Urinary bladder (tissue), 4 donors: ENCODE results near the gene LHFPL6. TPM values are rescaled to one million over a fixed set of nuclear protein-coding genes. Genes with fewer than 3 reads are reported as not detected.

ENCODE experiments used
- DNase-seq: peaks from one replicate; pipeline ENCODE4 v3.0.0-alpha.2; 2015; ENCODE audit errors: extremely low spot score
- H3K27ac ChIP-seq: one replicate; pipeline ENCODE4 v1.5.1; 2013; ENCODE audit warnings: low read depth, mild to moderate bottlenecking, moderate library complexity
- H3K36me3 ChIP-seq: one replicate; pipeline ENCODE4 v1.6.1; 2013; ENCODE audit warnings: mild to moderate bottlenecking, moderate library complexity; ENCODE audit not compliant: insufficient read depth
- H3K4me1 ChIP-seq: one replicate; pipeline ENCODE4 v1.6.1; 2013; ENCODE audit warnings: mild to moderate bottlenecking, moderate library complexity; ENCODE audit not compliant: insufficient read depth
- H3K4me3 ChIP-seq: one replicate; pipeline ENCODE4 v1.5.1; 2013; ENCODE audit warnings: low read depth, low read length
- WGBS: extraction: QIAGEN DNeasy Blood & Tissue Kit; methylation state at CpG from one replicate; pipeline ENCODE4 v1.1.7; 2013; 5-methylcytosine and 5-hydroxymethylcytosine counted together
- polyA plus RNA-seq: library from polyadenylated mRNA; stranded (reverse); fragments of 200-250 nt; gene quantifications from one replicate; pipeline ENCODE4 v1.2.3, GENCODE V29; 2013
- total RNA-seq: library from RNA; depleted of rRNA; stranded (reverse); fragments of >200 nt; gene quantifications from one replicate; pipeline ENCODE4 v1.2.3, GENCODE V29; 2014
- donor health status: healthy with polysubstance abuse.
- donor health status: healthy.

LHFPL6 gene
- total and polyA plus RNA-seq, 2 donors, result 84.3 to 89.9 TPM

DNA sequence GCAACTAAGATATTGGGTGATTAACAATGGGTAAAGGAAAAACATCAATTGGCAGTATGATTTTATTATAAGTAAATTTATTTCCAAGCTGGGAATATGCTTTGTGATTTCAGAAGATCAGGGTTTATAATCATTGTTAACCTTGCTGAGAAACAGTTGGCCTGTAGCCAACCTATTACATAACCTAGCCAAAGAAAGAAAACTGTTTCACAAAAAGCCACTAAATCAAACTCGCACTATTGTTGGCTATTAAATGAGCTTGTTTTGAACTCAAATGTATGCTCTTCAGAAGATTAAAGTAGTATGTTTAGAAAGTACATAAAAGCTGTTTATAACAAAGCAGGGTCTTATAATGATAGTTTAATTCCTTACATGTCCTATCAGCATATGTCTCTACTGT, 151.7 kb downstream of the LHFPL6 start:
- Histone ChIP-seq H3K4me1 (no peaks in the 10 kb centered on the region), H3K27ac (no peak overlapping the region), H3K36me3 (no peaks in the 10 kb centered on the region), H3K4me3 (no peak overlapping the region)
- WGBS, result 16% methylated on average over 1 of the region's 1 CpG
- no peak for DNase-seq

DNA sequence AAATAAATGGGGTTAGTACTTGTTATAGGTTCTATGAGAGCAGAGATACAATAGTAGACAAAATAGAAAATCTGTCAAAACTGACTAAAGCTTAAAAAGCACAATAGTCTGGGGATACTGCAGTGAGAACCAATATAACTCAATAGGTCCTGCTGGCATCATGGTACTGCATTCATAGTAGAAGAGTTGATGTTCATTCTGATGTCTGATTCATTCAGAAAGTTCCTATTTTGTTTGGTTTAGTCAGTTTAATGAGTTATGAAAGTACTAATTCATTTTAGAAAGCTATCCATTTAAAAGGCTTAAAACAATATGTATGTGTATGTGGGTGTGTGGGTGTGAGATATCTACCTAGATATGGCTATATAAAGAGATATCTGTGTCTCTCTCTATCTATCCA, 152.8 kb downstream of the LHFPL6 start:
- Histone ChIP-seq H3K36me3 (no peaks in the 10 kb centered on the region), H3K4me1 (no peaks in the 10 kb centered on the region)

DNA sequence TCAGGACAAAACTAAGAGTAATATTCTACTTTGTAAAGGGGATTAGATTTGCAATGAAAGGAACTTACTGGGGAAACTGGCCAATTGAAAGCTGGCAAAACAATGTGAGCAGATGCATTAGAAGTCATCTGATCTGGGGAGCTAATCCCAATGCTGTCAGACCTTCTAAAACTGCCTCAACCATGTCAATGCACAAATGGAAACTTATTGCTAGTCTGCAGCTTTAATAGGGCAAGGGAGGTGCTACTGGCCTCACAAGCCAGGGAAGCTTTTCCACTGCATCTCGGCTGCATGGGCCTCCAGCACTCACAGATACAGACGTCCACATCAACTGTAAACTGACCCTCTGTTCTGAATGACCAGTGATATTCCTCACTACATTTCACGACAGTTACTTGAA, 154.2 kb downstream of the LHFPL6 start:
- Histone ChIP-seq H3K27ac (no peak overlapping the region), H3K36me3 (no peaks in the 10 kb centered on the region), H3K4me3 (no peak overlapping the region), H3K4me1 (no peaks in the 10 kb centered on the region)
- WGBS, result 39% methylated on average over 3 of the region's 3 CpGs
- no peak for DNase-seq

More for the DNA sequence above, 152.8 kb downstream of the LHFPL6 start:
- no peak overlapping the region for H3K4me3 ChIP-seq
- H3K27ac ChIP-seq, result no peak overlapping the region
- no peak for DNase-seq

DNA sequence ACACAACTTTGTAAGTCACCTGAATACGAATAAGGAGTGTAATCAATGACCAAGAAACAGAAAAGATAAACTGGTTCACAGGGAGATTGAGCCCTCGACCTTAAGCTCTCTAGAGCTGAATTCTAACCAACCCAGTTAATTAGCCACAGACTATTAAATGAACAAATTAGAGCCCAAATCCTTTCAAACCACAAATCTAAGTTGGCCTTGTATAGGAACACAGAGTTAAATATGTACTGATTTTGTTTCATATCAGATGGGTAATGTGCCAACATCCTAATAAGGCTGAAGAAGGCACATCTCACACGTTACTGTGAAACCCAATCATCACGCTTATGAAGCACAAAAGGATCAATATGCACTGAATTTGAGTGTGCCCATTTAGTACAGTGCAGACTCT, 156.1 kb downstream of the LHFPL6 start:
- Histone ChIP-seq H3K4me1 (no peaks in the 10 kb centered on the region), H3K4me3 (no peak overlapping the region), H3K36me3 (no peaks in the 10 kb centered on the region), H3K27ac (no peak overlapping the region)
- 87% methylated on average over 4 of the region's 4 CpGs for WGBS
- no peak for DNase-seq

DNA sequence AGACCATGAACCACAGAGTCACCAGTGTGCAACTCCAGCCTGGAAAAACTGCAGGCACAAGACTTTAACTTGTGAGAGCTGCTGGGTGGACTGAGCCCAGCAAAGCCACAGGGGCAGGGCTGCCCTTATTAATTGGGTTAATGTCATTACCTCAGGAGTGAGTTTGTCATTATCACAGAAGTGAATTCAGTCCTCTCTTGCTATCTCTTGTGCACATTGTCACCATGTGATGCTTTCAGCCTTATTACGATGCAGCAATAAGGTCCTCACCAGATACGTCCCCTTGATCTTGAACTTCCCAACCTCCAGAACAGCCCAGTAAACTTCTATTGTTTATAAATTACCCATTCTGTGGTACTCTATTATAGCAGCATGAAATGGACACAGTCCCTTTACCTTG, 158.1 kb downstream of the LHFPL6 start:
- WGBS, result 97% methylated on average over 2 of the region's 2 CpGs
- Histone ChIP-seq H3K4me3 (no peak overlapping the region), H3K36me3 (no peaks in the 10 kb centered on the region), H3K27ac (no peak overlapping the region), H3K4me1 (no peaks in the 10 kb centered on the region)
- no peak for DNase-seq

DNA sequence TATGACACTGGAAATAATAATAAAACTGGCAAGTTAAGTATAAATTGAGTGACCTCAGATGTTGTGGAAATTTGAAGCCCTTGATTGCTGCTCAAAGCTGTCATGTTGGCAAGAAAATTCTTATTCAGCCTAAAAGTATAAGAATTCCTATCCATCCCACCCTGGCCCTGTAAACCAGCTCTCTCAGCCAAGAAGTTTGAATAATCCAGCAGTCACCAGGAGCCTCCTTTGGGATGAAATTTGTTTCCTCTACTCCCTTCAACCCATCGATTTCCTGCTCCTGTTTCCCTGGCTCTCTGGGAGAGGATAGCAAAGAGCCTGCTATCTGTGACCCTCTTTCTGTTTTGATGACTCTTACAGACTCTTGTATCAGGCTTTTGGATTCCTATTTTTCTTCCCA, 169.3 kb downstream of the LHFPL6 start:
- no peaks in the 10 kb centered on the region for H3K36me3 ChIP-seq
- H3K4me1 ChIP-seq, result peaks cover 2% of the 10 kb centered on the region
- H3K4me3 ChIP-seq, result no peak overlapping the region
- no peak for DNase-seq
- H3K27ac ChIP-seq, result no peak overlapping the region
- 50% methylated on average over 1 of the region's 1 CpG for WGBS

DNA sequence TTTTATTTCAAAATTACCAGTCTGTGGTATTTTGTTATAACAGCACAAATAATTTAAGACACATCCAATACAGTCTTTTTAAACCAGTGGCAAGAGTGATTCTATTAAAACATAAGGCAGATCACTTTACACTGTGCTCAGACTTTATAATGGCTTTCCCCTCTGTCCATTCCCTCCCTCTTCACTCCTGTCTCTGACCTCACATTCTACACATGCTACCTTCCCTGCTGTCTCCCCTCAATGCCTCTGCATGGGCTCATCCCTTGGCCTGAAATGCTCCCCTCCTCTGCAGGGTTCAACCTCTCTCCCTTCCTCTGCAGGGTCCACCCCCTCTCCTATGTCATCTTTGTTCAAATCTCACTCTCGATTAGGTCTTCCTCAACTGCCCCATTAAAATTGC, 170.8 kb downstream of the LHFPL6 start:
- WGBS, result 83% methylated on average over 1 of the region's 1 CpG
- Histone ChIP-seq H3K4me3 (no peak overlapping the region), H3K27ac (no peak overlapping the region), H3K36me3 (no peaks in the 10 kb centered on the region), H3K4me1 (peaks cover 2% of the 10 kb centered on the region)
- DNase-seq, result no peak

DNA sequence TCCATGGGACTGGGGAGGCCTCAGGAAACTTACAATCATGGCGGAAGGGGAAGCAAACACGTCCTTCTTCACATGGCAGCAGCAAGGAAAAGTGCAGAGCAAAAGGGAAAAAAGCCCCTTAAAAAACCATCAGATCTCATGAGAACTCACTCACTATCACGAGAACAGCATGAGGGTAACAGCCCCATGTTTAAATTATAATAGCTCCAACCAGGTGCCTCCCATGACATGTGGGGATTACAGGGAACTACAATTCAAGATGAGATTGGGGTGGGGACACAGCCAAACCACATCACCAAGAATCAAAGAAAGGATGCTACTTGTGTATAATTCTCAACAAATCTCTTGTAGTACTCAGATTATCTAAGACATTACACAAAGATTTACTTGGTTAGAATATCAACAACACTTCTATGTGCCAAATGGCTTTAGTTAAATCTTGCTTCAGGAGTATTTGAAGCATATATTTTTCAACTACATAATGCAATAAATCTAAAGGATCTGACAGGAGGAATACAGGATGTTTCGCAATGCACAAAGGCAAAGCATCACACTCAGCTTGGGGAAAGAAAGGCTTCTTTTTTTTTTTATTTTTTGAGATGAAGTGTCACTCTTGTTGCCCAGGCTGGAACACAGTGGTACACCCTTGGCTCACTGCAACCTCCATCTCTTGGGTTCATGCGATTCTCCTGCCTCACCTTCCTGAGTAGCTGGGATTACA, 180.0 kb downstream of the LHFPL6 start:
- WGBS, result 91% methylated on average over 5 of the region's 5 CpGs
- H3K4me1 ChIP-seq, result no peaks in the 10 kb centered on the region
- H3K36me3 ChIP-seq, result no peaks in the 10 kb centered on the region
- no peak overlapping the region for H3K4me3 ChIP-seq
- DNase-seq, result no peak
- H3K27ac ChIP-seq, result no peak overlapping the region

DNA sequence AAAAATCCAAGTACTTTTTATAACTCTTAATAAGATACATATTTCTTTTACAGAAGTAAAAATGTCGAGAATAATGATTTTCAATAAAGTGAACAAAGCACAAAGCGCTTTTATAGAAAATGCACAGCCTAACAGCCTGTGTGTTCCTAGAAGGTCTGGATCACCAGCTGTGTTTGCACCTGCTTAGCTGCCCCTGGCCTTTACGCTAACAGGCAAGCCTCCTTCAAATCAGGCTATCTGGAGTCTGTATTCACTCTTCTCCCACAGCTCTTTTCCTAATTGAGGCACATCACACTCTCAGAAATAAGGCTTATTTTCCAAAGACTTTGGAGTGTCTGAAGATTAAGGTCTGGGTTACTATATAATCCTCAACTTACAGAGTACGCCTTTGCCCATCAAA, 183.1 kb downstream of the LHFPL6 start:
- DNase-seq, result no peak
- Histone ChIP-seq H3K36me3 (no peaks in the 10 kb centered on the region), H3K27ac (no peak overlapping the region), H3K4me1 (no peaks in the 10 kb centered on the region), H3K4me3 (no peak overlapping the region)
- 98% methylated on average over 4 of the region's 4 CpGs for WGBS

DNA sequence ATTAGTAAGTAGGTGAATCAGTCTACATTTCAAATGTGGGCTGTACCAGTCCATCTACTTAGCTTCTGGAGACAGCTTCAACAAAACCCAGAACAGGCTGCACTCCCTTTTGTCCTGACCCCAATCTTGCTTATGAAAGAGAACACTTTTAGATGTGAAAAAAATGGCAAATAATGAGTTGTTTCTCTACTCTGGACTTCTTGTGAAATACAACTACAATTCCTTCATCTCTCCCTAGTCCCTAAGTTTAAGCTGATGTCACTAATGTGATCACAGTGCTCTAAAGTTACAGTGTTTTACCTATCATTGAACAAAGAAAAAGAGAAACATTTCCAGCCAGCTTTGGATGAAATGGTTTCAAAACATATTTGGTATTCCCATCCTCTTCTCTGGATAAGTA, 183.9 kb downstream of the LHFPL6 start:
- no peak for DNase-seq
- Histone ChIP-seq H3K36me3 (no peaks in the 10 kb centered on the region), H3K4me1 (no peaks in the 10 kb centered on the region), H3K4me3 (no peak overlapping the region), H3K27ac (no peak overlapping the region)

DNA sequence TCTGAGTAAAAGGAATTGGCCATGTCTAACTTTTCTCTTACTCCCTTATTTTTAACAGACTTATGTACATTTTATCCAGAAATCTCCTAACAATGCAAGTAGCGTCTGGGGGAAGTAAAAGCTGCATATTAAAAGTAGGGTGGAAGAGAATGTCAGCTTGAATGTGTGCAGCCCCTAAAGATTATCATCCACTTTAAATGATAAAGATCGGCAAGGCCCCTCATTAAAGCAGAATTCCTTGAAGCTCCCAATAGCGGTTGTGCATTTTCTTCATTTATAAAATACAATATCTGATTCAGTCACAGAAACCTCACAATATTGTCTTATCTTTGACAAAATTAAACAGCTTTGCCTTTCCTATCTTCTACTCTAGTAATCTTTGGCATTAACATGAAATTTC, 184.6 kb downstream of the LHFPL6 start:
- WGBS, result 86% methylated on average over 3 of the region's 3 CpGs
- Histone ChIP-seq H3K4me1 (no peaks in the 10 kb centered on the region), H3K4me3 (no peak overlapping the region), H3K36me3 (no peaks in the 10 kb centered on the region), H3K27ac (no peak overlapping the region)
- no peak for DNase-seq

DNA sequence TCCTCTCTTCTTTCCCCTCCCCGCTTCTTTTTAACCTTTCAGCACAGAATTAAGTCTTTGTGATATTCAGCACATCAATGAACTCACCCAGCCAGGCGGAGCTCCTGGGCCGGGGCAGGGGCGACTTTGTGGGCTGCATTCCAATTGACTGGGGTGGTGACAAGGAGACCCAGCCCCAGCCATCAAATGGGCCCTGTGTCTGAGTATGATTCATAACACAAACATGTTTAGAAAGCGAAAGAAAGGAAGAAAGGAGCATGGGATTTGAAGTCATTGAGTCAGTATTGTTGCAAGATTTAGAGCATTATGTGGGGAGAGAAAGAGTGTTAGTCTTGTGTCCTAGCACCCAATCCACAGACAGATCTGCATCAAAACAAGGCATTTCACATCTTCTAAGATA, 185.3 kb downstream of the LHFPL6 start:
- Histone ChIP-seq H3K27ac (no peak overlapping the region), H3K4me1 (no peaks in the 10 kb centered on the region), H3K36me3 (no peaks in the 10 kb centered on the region), H3K4me3 (no peak overlapping the region)
- no peak for DNase-seq
- WGBS, result 72% methylated on average over 5 of the region's 5 CpGs

DNA sequence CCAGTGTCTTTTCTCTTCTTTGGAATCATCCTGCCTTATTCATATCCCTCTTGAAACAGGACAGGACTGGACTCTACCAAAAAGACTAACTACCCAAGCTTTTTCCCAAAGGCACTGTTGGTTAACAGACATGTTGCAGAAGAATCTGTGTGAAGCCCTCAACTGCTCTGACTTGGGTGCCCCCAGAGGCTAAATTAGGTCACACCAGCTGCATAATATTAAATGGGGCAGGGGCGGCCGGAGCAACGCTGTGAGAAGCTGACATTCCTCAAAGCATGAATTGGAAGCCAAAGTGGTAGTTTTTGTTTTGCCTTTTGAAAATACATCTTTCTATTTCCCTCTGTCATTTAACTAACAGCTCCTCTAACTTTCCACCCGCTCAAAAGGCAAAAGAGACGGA, 185.9 kb downstream of the LHFPL6 start:
- 63% methylated on average over 5 of the region's 5 CpGs for WGBS
- no peak overlapping the region for H3K4me3 ChIP-seq

DNA sequence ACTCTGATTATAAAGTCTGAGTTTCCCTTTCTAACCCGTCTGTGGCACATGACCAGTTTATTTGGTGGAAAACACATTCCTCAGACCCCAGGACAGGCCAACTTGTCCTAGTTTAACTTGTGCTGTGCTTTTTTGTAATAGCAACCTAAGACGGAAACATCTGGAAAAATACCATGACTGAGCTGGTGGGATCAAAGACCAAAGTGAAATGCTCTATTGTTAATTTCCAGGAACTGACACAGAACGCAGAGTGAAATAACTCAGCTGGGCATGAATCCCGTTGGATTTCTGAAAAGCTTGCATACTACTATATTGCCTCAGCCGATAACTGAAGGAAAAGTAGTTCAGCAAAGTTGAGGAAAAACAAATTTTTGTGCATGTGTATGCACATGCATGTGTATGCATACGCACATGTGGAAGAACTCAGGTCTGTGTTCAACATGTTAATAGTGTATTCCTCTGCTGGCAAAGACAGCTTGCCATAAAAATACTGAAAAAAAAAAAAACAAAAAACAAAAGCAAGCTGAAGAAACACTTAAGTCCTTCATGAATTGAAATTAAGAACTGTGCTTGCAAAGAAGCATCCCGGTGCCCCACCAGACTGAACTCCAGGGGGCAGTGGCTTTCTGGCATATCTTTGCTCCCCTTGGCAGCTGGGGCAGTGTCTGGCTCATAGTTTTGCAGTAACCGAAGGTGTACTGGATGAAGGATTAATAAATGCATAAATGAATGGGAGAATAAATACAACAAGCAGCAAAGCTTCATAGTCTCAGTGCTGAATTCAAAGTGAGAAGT, 187.8 kb downstream of the LHFPL6 start:
- DNase-seq, result peak; percentile 67
- H3K4me1 ChIP-seq, result no peaks in the 10 kb centered on the region
- H3K4me3 ChIP-seq, result no peak overlapping the region
- H3K27ac ChIP-seq, result no peak overlapping the region
- WGBS, result 25% methylated on average over 8 of the region's 8 CpGs
- no peaks in the 10 kb centered on the region for H3K36me3 ChIP-seq

More for the DNA sequence above, 185.9 kb downstream of the LHFPL6 start:
- no peak overlapping the region for H3K27ac ChIP-seq
- no peaks in the 10 kb centered on the region for H3K4me1 ChIP-seq
- H3K36me3 ChIP-seq, result no peaks in the 10 kb centered on the region
- DNase-seq, result no peak
